Kasumi-1 (cell line): ENCODE data around the gene HSP90AA1.
A peak's percentile ranks its signal among the peaks of the same experiment; 100 is the strongest.
"Not testable (repeated sequence)": the region's sequence is repeated elsewhere in the genome, so short reads cannot be mapped to it uniquely, and the experiment has no call there.

Source experiments
- DNase-seq, 2 experiments: peaks; one replicate each; lab custom pipeline; 2025; lab: John Stamatoyannopoulos, UW

The HSP90AA1 gene

DNA sequence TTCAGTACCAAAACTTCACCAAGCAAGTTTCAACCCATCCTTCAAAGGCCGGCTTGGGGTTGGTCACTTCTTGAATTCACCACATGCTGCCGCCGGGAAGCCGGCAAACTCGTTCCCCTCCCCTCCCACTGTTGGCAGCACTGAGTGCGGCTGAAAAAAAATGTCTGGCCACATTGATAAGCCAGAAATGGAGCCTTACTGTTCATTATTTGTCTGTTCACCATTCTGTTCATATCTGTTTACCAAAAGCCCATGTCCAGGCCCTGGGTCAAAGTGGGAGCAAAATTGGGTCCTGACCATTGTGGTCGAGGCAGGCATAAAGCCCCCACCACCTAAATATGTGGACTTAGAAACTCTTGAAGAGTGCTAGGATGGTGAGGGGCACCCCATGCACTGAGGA, 7.3 kb upstream of the HSP90AA1 start:
- no peak for DNase-seq

DNA sequence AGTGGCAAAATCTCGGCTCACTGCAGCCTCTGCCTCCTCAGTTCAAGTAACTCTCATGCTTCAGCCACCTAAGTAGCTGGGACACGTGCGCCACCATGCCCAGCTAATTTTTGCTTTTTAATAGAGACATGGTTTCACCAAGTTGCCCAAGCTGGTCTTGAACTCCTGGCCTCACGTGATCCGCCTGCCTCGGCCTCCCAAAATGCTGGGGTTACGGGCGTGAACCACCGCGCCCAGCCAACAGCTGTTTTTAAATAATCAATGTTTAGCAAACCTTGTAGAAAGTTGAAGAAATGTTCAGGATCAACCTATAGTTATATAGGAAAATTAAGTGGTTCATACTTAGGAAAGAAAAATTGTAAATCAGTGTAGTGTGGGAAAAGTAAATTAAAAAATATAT, 6.0 kb upstream of the HSP90AA1 start:
- no peak for DNase-seq

DNA sequence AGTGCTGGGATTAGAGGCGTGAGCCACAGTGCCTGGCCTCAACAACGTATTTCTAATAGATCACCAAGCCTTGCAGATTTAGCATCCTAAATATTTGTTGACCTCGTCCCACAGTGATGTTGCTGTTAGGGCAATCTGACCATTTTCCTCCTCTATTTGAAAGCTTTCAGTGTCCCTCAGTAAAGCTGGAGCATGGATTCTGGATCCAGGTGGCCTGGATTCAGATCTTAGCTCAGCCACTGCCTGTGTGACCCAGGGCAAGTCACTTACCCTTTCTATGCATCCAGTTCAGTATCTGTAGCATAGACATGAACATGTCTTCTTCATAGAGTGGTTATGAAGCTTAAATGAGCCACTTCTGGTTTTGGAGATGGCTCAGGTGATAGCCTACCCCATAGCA, 3.9 kb upstream of the HSP90AA1 start:
- no peak for DNase-seq

DNA sequence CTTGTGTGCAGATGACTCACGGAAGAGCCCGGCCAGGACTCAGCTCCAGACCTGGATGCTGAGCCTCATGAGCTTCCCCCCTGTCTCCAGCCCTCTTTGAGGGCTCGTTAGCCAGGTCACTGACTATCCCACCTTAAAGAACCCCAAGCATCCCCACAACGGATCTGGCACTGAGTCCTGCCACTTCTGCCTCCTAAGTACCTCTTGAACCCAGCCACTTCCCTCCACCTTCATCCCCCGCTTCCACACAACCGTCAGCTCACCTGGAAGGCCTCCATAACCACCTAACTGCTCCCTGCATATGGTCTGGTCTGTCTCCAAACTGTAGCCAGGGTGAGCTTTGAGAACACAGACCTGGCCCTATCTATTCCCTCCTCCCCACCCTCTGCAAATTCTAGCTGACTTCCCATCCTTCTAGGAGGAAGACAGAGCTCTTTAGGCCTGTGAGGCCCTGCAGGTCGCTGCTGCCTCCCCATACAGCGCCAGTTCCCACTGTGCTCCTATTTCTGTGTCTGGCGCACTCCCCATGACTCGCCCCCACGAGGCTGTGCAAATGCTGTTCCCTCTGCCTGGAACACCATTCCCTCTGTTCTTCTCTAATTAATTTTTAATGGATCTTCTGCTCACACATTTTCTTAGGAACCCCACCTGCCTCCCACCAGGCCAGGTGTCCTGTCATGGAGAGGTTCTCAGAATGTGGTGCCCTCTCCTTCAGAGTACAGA, 2.9 kb upstream of the HSP90AA1 start:
- DNase-seq: no peak

DNA sequence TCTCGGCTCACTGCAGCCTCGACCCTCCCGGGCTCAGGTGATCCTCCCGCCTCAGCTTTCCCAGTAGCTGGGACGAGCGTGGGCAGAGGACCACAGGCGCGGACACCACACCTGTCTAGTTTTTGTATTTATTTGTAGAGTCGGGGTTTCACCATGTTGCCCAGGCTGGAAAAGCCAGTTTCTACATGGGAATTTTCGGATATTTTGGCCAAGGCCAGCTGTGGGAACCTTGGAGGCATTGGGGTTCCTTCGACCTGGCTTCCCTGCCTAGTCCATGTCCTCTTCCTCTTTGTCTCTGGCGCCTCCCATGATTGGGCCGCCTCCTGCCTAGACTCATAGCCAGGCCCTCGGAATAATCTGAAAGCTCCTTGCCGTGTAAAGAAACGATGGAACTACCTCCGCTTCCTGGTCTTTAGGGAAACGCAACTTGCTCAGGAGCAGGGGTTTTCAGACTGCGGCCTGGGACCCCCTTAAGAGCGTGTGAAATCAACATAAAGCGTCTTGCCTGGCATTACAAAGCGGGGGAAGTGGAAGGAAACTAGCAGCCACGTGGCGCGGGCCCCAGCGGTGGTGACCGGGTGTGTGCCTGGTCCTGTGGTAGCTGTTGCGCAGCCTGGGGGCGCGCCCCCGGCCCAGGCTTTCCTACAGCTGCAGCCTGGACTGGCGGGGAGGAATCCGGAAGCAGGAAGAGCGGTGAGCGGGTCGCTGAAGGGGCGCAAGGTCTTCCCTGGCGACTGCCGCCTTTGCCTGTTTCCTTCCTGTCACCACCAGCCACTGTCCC, 1.4 kb upstream of the HSP90AA1 start:
- peak; percentile 91 to 92 for DNase-seq

DNA sequence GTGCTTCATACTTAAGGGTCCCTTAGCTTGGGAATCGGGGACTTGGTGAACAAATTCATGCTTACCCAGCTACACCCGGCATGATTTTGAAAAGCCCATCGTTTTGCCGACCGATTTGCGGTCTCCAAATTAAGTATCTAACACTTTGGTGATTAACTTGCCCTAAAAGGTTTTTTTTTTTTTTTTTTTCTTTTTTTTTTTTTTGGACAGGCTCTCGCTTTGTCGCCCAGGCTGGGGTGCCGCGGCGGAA, 843 bp upstream of the HSP90AA1 start:
- no peak for DNase-seq

DNA sequence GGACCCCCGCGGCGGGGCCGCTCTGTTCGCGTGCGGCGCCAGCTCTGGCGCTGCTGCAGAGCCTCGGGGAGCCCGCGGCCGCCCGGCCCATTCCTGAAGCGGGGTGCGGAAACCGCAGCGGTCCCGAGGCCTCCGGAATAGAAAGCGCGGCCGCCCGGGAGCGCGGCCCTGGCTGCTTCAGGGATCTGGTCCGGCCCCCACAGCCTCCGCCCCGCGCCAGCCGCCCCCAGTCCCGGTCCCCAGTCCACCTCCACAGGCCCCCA, 204 bp downstream of the HSP90AA1 start:
- no peak for DNase-seq

DNA sequence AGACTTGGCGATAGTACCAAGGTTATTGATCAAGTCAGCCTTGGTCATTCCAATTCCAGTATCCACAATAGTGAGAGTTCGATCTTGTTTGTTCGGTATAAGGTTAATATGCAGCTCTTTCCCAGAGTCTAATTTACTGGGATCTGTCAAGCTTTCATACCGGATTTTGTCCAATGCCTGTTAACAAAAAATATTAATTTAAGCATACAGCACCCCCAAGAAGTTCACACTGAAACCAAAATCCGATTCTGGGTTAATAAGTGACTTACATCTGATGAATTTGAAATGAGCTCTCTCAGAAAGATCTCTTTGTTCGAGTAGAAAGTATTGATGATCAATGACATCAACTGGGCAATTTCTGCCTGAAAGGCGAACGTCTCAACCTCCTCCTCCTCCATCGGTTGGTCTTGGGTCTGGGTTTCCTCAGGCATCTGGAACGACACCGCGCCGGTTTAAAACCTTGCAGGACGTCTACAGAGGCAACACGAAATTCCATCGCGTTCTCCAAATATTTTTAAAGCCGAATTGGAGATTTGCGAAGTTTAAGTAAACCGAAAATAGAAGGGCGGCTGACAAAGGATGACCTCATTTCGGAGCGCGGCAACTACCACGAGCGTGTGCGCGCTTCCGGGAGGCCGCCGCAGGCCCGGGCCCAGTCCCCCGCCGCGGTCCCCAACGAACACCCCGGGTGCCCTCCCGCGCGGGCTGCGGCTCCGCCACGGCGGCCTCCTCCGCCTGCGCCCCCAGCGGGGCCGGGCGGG, 716 bp downstream of the HSP90AA1 start:
- DNase-seq: peak; percentile 21 to 39

DNA sequence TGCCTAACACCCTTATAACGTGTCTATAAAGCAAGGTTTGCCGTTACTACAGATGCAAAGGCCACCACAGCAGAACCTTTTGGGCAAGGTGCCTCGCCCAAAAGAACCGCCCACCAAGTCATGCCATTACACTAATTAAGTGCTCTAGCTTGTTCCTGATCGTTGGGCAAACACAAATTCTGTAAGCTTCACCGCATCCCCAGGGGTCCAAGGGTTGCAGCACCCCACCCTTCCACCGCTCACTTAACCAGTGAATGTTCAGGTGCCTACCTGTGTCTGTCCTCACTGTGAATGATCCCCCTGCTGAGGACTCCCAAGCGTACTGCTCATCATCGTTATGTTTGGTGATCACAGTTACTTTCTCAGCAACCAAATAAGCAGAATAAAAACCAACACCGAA, 1.4 kb downstream of the HSP90AA1 start:
- DNase-seq: peak in 1 of 2 experiments; percentile 15

DNA sequence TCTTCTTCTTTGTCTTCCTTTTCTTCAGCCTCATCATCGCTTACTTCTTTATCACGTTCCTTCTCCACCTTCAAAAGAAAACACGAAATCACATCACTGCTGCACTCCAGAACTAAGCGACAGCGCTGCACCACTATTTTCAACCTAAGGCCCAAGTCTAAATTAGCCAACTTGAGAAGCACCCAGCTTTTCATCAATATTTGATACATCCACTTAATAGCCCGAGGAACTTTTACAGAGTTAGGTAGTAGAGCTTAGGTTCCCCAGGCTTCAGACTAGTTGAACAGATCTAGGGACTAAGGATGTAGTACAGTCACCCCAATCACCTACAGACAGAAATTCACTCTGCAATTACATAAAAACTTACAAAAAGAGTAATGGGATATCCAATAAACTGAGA, 1.9 kb downstream of the HSP90AA1 start:
- no peak for DNase-seq

DNA sequence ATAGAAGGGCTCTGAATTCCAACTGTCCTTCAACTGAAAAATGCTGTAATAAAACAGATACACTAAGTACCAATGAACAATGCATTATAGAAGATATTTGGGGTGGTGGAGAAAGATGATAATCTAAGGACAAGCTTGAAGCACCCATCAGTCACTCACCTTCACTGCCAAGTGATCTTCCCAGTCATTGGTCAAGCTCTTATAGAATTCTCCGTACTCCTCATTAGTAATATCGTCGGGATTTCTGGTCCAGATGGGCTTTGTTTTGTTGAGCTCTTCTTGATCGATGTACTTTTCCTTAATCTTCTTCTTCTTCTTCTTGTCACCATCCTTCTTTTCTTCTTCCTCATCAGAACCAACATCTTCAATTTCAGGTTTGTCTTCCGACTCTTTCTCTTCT, 2.3 kb downstream of the HSP90AA1 start:
- not testable (repeated sequence) for DNase-seq

DNA sequence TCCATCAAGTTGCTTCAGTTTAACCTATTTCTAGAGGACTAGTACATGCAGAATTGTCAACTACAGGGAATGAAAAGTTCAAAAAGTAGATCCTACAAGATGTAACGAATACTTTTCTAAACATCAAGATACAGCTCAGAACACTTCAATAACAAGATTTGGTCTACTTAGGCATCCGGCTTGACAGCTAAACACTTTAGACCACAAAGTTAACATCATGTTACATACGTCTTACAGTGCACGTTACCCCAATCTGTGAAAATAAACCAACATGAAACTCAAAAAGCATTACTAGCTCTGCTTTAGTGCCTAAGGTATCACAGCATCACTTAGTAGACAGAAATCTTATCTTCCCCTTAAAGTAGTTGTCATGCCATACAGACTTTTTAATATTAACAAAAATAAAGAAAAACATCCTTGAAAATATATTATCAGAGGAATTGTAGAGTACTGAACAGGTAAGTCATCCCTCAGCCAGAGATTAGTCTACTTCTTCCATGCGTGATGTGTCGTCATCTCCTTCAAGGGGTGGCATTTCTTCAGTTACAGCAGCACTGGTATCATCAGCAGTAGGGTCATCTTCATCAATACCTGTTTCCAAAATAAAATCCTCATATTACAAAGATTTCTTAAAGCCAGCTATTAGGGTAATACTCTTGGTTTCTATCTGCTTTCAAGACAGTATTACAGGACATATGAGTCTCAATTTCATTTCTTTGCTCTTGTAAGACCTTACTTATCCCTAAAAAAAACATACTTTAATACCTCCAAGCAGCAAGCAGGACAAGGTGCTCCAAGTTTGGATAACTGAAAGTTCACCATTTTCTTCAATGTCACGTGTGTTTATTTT, 5.4 kb downstream of the HSP90AA1 start:
- no peak for DNase-seq

DNA sequence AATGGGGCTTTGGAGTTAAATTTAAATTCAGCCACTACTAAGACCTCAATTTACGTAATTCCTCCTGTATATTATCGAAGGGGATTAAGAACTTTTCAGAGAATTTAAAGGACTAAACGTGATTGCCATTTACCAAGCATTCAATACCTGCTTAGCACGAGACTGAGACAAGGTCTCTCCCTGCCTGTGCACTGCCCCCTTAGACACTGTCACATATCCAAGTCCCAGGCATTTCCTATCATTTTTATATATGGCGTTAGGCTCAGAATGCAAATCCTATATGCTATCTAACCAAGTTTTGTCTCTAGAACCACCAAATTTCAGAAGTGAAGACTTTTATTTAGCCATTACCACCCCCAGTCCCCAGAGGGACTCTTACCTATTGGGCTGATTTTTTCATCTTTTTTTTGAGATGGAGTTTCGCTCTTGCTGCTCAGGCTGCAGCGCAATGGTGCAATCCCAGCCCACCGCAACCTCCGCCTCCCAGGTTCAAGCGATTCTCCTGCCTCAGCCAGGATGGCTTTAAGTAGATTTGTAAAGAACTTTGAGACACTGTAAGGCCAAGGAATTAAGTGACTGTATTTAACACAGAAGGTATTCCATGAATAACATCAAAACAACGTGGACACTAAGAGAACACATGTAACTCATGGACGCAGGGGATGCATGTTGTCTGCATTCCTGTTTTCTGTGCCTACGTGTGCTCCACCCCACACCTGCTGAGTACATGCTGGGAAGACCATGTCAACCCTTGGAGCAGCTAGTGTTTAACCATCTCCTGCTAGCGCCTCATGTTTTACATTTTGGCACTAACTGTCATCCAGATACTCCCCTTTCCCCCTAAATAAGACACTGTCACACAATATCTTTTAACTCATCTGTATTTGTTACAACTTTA, 6.4 kb downstream of the HSP90AA1 start:
- no peak for DNase-seq

DNA sequence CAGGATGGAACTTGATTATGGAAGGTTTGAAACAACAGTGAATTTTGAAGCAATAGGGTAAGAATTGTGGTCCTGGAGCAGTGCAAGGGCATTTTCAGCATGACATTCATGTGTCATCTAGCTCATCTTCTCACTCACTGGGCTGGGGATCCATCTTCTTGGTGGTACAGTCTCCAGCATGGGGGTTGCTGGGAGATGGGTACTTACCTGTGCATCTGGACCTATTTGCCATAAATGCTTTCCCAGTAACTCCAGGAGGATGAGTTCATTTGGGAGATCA, 7.2 kb downstream of the HSP90AA1 start:
- no peak for DNase-seq

DNA sequence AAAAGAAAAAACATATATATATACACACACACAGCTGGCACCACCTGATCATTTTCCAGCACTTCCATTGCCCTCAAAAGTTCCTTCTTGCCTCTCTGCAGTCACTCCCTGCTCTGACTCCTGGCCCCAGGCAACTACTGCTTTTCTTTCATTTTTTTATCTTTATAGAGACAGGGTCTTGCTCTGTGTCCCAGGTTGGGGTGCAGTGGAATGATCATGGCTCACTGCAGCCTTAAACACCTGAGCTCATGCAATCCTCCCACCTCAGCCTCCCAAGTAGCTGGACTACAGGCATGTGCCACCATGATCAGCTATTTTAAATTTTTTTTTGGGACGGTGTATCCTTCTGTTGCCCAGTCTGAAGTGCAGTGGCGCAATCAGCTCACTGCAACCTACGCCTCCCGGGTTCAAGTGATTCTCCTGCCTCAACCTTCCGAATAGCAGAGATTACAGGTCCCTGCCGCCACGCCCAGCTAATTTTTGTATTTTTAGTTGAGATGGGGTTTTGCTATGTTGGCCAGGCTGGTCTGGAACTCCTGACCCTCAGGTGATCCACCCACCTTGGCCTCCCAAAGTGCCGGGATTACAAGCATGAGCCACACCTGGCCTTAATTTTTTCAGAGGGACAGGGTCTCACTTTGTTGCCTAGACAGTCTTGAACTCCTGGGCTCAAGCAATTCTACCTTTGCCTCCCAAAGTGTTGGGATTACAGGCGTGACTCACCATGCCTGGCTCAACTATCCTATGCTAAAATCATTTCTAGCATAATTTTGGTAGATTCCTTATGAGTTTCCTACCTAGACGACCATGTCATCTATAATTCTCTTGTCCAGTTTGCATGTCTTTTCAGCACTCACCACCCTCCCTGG, 7.8 kb downstream of the HSP90AA1 start:
- DNase-seq: peak in 1 of 2 experiments; percentile 16

DNA sequence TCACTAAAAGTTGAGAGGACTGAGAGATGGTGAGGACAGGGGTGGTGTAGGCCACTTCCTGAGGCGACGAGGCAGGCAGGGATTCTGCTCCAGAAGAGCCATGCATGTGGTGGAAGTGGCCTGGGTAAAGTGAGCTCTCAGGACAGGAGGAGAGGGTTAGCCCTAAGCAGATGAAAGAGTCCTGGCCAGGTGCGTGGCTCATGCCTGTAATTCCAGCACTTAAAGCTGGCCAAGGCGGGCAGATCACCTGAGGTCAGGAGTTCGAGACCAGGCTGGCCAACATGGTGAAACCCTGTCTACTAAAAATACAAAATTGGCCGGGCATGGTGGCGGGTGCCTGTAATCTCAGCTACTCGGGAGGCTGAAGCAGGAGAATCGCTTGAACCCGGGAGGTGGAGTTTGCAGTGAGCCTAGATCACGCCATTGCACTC, 8.5 kb downstream of the HSP90AA1 start:
- not testable (repeated sequence) for DNase-seq

DNA sequence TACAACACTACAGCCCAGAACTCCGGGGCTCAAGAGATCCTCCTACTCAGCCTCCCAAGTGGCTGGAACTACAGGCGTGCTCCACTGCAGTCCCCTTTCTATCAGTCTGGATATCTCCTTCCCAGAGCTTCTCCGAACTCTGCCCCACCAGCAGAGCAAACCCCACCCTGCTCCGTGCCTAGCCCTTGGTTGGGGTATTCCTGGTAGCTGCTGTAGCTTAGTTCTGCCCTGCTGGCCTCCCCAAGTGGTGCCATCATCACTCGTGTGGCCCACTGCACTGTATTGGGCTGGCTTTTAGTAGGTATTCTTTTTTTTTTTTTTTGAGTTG, 9.5 kb downstream of the HSP90AA1 start:
- no peak for DNase-seq

DNA sequence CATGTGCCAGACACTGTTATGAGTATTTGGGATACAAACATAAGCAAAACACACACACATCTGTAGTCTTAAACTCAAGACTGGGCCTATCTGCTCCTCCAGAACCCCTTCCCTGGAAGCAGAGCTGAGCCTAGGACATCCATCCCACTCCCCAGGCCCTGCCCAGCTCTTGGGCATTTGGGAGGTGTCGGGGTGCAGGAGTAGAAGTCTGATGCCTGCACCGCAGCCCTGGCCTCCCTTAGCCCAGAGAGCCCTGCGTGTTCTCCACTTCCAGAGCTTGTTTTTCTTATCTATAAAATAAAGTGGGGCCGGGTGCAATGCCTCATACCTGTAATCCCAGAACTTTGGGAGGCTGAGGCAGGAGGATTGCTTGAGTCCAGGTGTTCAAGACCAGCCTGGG, 11.7 kb downstream of the HSP90AA1 start:
- no peak for DNase-seq

DNA sequence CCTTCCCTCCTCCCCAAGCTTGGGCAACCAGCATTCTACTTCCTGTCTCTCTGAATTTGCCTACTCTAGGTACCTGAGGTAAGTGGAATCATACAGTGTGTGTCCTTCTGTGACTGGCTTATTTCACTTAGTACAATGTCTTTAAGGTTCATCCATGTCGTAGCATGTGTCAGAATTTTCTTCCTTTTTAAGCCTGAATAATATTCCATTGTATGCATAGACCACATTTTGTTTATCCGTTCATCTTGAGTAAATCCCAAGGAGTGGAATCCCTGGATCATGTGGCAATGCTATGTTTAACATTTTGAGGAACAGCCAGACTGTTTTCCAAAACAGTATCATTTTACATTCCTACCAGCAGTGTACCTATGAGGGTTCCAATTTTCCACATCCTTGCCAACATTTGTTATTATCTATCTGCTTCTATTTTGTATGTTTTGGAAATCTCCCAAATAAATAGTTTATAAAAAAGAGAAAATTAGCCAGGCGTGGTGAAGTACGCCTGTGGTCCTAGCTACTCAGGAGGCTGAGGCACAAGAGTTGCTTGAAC, 12.4 kb downstream of the HSP90AA1 start:
- no peak for DNase-seq

DNA sequence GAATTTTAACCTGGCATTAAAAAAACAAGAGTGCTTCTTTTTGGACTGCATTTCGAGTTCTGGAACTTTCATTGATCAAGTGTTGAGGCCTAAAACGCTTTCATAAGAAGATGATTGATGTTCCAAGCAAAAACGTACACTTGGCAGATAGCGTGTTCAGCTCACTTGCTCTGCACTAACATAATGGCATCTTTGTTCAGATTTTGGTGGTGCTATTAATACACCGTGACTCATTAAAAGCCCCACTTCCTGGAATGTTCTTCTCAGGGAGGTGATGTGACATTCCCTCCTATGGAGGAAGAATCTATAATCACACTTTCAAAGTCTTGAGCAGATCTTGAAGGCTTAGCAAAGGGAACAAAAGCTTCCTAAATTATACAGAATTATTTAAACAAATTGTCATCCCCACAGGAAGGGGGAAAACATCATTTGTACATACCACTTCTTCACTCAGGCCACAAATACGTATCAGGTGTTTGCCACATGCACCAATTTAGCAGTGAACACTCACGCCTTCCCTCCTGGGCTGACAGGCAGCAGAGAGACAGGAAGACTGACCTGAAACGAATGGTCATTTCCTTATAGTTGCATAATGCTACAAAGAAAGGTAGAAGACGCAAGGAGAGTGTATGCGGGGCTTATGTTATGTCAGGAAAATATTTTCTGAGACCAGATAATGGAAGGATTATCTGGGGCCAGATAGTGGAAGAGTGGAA, 15.4 kb downstream of the HSP90AA1 start:
- no peak for DNase-seq
